Ureter (tissue), 1 donor: Measurements from ENCODE around the gene PBRM1. TPM values are rescaled to one million over a fixed set of nuclear protein-coding genes. Genes with fewer than 3 reads are reported as not detected.

ENCODE experiments used
- DNase-seq: peaks from one replicate; pipeline ENCODE4 v3.0.0-alpha.2; 2020; ENCODE audit warnings: low spot score
- total RNA-seq: library from RNA; stranded (reverse); gene quantifications from one replicate; pipeline ENCODE4 v1.2.4, GENCODE V29; 2023
- donor health status: DM: yes; HTN: yes; CAD: no.

The PBRM1 gene
- total RNA-seq, 1 donor from 2014 or later, result 82.3 TPM

DNA sequence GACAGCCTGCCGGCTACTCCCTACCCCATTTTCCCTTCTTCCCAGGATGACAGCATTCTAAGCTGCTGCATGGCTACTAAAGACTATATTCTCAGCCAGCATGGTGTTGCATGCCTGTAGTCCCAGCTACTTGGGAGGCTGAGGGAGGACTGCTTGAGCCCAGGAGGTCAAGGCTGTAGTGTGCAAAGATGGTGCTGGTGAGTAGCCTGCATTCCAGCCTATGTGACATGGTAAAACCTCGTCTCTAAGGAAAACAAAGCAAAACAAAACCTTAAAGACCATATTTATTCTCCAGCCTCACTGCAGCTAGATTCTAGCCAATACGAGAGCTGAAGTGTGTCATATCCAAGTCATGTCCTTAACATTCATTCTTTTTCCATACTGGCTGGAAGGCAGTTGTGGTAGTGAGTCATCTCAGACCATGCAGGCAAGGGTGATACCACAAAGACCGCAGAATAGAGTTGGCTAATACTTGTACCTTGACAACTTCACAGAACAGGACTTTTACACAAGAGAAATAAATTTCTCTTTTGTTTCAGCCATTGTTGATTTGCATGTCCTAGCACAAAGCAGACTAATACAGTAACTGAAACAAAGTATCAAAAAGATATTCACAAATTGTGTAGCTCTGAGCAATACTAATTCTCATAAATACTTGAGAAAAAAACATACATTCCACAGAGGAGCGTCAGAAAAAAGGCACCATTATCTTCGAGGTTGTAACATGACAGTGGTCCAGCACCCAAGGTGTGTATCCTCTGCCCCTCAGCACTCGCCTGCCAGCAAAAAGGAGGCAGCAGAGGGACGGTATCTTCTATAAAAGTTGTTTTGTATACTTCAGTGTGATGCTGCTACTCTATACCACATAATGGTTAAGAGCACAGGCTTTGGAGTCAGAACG is 14.8 kb downstream of the PBRM1 start:
- no peak for DNase-seq

GRCh38 chr3:52663098-52663497 is 22.6 kb downstream of the PBRM1 start:
- DNase-seq, result no peak

DNA sequence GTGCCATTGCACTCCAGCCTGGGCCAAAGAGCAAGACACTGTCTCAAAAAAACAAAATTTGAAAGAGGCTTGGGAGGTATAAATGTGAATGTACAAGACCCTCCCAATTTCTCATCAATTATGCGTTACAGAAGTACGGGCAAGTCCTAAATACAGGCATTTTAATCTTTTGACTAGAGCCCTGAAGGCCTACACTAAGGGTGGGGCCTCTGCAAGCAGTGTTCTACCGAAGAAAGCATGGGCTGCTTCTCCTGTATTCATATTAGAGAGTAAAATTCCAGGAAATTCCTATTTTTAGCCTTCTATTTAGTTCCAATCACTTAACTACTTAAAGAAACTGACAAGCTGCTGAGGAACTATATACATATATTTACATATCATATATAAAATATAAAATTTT is 25.7 kb downstream of the PBRM1 start:
- DNase-seq, result no peak

- DNase-seq, result no peak
Observed at GRCh38 chr3:52655895-52656294, 29.8 kb downstream of the PBRM1 start.

GRCh38 chr3:52651592-52651991 is 34.1 kb downstream of the PBRM1 start:
- no peak for DNase-seq

GRCh38 chr3:52650439-52650838 is 35.3 kb downstream of the PBRM1 start:
- no peak for DNase-seq

GRCh38 chr3:52649461-52650210 is 36.1 kb downstream of the PBRM1 start:
- no peak for DNase-seq

DNA sequence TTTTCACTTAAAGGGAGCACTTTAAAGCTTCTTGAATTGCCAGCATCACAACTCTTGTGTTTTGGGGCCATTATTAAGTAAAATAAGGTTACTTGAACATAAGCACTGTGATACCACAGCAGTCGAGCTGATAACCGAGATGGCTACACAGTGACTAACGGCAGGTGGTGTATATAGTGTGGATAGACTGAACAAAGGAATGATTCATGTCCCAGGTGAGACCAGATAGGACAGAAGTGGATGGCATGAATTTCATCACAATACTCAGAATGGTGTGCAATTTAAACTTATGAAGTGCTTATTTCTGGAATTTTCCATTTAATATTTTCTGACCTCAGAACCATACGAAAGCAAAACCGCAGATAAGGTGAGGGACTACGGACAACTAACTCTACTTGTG is 40.2 kb downstream of the PBRM1 start:
- DNase-seq, result no peak

GRCh38 chr3:52636673-52637072 is 49.0 kb downstream of the PBRM1 start:
- DNase-seq, result no peak

DNA sequence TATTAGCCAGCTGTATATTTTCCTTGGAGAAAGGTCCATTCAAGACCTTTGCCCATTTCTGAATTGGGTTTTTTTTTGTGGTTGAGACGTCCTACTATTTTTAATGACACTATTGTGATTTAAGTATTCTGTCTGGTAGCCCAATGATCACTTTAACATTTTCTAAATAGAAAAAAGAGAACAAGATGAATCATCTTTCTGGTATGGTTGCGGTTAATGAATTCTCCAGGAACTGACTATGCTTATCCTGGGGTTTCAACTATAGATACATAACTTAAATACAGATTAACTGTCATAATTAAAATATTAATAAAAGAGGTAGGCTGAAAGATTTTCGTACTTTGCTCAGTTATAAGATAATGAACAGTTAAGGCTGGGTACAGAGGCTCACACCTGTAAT is 51.9 kb downstream of the PBRM1 start:
- DNase-seq, result no peak

GRCh38 chr3:52625041-52625440 is 60.7 kb downstream of the PBRM1 start:
- no peak for DNase-seq

GRCh38 chr3:52623234-52623792 is 62.4 kb downstream of the PBRM1 start:
- no peak for DNase-seq

DNA sequence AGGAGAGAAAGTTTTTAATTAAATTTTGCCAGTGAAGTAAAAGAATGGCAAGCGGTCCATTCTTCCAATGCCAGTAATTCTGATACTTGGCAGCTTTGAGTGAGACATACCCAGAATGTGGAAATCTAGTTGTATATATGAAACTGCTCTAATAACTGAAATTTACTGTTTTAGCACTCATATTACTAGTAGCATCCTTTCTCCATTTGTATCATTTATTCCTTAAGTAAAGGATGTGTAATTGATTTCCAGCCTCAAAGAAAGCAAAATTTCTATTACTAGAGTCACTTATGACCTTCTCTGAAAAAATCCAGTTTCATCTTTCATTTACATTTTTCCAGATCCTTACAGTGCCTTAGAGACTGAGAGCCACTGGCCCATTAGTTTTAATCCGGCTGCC is 65.1 kb downstream of the PBRM1 start:
- DNase-seq, result no peak

DNA sequence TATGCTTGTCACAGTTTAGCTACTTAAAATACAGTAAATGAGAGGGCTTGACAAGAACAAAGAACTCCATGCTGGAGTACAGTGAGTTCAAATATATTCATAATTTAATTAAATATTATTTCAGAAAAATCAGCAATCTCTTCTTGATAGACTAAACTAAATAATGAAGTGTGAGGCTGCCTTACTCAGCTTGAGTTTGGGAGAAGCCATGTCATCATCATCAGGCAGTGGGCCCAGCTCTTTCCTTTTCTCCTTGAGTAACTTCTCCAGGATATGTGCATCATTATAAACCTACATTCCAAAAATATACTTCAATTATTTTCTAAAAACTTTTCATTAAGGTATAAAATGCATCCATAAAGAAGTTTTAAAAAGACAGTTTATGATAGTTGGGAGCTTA is 70.5 kb downstream of the PBRM1 start:
- no peak for DNase-seq

- DNase-seq, result no peak
Observed at GRCh38 chr3:52614689-52615088, 71.0 kb downstream of the PBRM1 start.

- no peak for DNase-seq
Observed at GRCh38 chr3:52609316-52609815, 76.3 kb downstream of the PBRM1 start.

DNA sequence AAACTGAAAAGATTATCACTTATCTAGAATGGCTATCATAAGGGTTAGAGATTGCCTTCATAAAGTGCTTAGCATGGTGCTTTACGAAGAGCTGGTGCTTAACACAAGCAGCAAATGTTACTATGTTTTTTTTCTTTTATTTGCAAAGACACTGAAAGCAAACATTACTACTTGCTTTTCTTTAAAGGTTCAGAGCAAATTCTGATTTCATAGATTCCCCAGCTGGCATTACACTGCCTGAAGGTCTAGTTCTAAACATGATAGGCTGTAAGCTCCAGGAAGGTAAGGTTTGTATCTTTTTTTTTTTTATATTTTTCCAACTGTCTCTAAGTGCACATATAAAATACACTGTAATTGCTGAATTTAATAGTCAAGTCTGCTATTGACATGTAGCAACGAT is 77.4 kb downstream of the PBRM1 start:
- DNase-seq, result no peak

DNA sequence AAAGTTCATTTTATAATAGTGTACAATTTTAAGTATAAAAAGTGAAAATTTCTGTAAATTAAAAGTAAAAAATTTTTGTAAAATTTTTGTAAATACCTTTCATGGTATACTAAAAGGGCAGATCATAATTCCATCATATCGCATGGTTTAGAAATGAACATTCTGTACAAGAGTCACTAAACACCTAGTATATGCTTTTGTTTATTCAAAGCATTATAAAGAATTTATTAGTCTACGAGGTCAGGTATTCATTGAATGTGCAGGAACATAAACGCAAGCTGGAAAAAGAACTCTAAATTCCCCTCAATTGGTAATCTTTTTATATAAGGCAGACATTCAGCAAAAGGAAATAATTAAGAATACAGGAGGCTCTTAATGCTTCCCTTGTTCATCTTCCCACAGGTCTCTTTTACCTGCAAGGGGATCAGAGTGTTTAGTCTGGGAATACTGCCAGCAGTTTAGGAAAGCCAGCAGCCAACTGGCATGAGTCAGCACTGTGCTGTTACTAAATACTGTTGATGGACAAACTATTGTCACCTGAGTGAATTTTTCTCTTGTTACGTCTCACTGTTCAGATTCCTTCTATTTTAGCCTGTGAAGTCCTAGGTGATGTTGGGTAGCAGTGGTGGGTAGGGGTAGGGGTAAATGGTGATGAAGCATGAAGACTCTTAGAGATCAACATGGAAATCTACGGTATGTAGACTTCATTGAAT is 79.2 kb downstream of the PBRM1 start:
- DNase-seq, result peak; percentile 49

GRCh38 chr3:52600258-52600657 is 85.5 kb downstream of the PBRM1 start:
- DNase-seq, result no peak

DNA sequence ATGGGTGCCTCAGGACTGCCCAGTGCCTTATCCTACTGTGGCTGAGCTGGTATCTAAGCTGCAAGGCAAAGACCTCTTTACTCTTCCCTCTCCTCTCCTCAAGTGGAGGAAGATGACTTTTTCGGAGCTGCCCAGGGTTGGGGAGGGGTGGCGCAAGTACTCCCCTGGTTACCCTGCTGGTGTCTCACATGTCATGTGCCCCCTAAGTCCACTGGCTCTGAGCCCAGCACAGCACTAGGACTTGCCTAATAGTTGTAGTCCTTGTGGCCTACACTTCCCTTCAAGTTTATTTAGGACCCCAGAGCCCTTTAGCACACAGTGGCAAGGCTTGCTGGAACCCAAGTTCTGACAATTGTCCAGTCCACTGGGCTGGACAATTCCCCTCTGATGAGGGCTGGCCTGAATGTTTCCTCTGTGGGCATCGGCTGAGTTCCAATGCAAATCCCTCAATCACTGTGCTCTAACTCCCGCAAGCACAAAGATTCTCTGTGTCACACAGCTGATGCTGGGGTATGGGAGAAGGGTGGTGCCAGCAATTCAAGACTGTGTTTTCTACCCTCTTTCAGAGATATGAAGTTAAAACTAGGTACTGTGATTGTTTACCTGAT is 89.0 kb downstream of the PBRM1 start:
- no peak for DNase-seq

DNA sequence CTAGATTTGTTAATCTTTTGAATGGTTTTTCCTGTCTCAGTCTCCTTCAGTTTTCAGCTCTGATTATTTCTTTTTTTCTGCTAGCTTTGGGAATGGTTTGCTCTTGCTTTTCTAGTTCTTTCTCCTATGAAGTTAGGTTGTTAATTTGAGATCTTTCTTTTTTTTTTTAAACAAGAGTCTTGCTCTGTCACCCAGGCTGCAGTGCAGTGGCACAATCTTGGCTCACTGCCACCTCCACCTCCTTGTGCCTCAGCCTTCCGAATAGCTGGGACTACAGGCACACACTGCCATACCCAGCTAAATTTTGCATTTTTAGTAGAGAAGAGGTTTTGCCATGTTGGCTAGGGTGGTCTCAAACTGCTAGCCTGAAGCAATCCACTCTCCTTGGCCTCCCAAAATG is 92.6 kb downstream of the PBRM1 start:
- no peak for DNase-seq
